GM23338 (cell line): ENCODE data around the gene ATG16L2. TPM values are rescaled to one million over a fixed set of nuclear protein-coding genes. Genes with fewer than 3 reads are reported as not detected.

Experiments
- ATAC-seq: fragments of 200-7000 bp; cut with Tn5 transposase; 3 replicates; pipeline ENCODE4 v1.9.1; 2020
- DNase-seq: peaks from one replicate; pipeline ENCODE4 v3.0.0-alpha.2; 2015; ENCODE audit warnings: low spot score
- H2AFZ ChIP-seq: fragments of 200-600 bp; sonication (generic); 2 replicates; pipeline ENCODE4 v1.8.0; 2016; ENCODE audit warnings: antibody characterized with exemption, mild to moderate bottlenecking, moderate library complexity
- H3F3A ChIP-seq: fragments of 200-600 bp; sonication (generic); replicated peaks from 2 replicates; pipeline ENCODE4 v1.8.0; 2017; ENCODE audit warnings: antibody characterized with exemption, mixed run types, low read depth
- H3K27ac ChIP-seq: fragments of 200-600 bp; sonication (generic); 2 replicates; pipeline ENCODE4 v1.6.1; 2016; ENCODE audit warnings: low read depth
- H3K27me3 ChIP-seq: fragments of 200-600 bp; sonication (generic); 2 replicates; pipeline ENCODE4 v1.8.0; 2016; ENCODE audit warnings: mild to moderate bottlenecking, mixed run types, moderate library complexity; ENCODE audit not compliant: insufficient read depth
- H3K36me3 ChIP-seq: fragments of 200-600 bp; sonication (generic); 2 replicates; pipeline ENCODE4 v1.8.0; 2016; ENCODE audit warnings: mild to moderate bottlenecking; ENCODE audit not compliant: insufficient read depth
- H3K4me1 ChIP-seq: fragments of 200-600 bp; sonication (generic); 2 replicates; pipeline ENCODE4 v1.8.0; 2016; ENCODE audit warnings: mild to moderate bottlenecking, moderate library complexity; ENCODE audit not compliant: insufficient read depth
- H3K4me2 ChIP-seq: fragments of 200-600 bp; sonication (generic); 2 replicates; pipeline ENCODE4 v1.7.1; 2017; ENCODE audit warnings: mixed run types
- H3K4me3 ChIP-seq: fragments of 200-600 bp; sonication (generic); 2 replicates; pipeline ENCODE4 v1.6.1; 2016; ENCODE audit warnings: mixed run types
- H3K79me2 ChIP-seq: fragments of 200-600 bp; sonication (generic); replicated peaks from 2 replicates; pipeline ENCODE4 v1.8.0; 2017; ENCODE audit warnings: mild to moderate bottlenecking; ENCODE audit not compliant: insufficient read depth
- H3K9me2 ChIP-seq: fragments of 200-600 bp; sonication (generic); 2 replicates; pipeline ENCODE4 v1.8.0; 2017; ENCODE audit not compliant: insufficient read depth
- H4K20me1 ChIP-seq: fragments of 200-600 bp; sonication (generic); replicated peaks from 2 replicates; pipeline ENCODE4 v1.8.0; 2017; ENCODE audit warnings: mild to moderate bottlenecking; ENCODE audit not compliant: insufficient read depth
- H3K27ac Mint-ChIP-seq: 2 replicates; pipeline ENCODE4 v1.8.0; 2020; ENCODE audit warnings: inconsistent platforms, mild to moderate bottlenecking, moderate library complexity, mixed read lengths
- H3K27me3 Mint-ChIP-seq: 3 replicates; pipeline ENCODE4 v1.8.0; 2022; ENCODE audit warnings: low read depth, mild to moderate bottlenecking, moderate library complexity, mixed read lengths, inconsistent platforms; ENCODE audit not compliant: insufficient read depth, poor library complexity
- H3K36me3 Mint-ChIP-seq: 3 replicates; pipeline ENCODE4 v1.8.0; 2021; ENCODE audit warnings: low read depth, mild to moderate bottlenecking, inconsistent platforms, moderate library complexity, mixed read lengths
- H3K4me1 Mint-ChIP-seq: 3 replicates; pipeline ENCODE4 v1.8.0; 2020; ENCODE audit warnings: mild to moderate bottlenecking, inconsistent platforms, mixed read lengths
- H3K4me3 Mint-ChIP-seq: 3 replicates; pipeline ENCODE4 v1.8.0; 2021; ENCODE audit warnings: moderate library complexity, mild to moderate bottlenecking, inconsistent platforms, mixed read lengths
- H3K9me3 Mint-ChIP-seq: 3 replicates; pipeline ENCODE4 v1.8.0; 2020; ENCODE audit warnings: moderate library complexity, mild to moderate bottlenecking, inconsistent platforms, mixed read lengths
- CREB1 ChIP-seq: fragments of 250-450 bp; sonication (Bioruptor Pico); IDR thresholded peaks from 2 replicates; pipeline ENCODE4 v1.5.0; 2020; ENCODE audit warnings: low read depth, mild to moderate bottlenecking, moderate library complexity
- EZH2phosphoT487 ChIP-seq: fragments of 200-600 bp; sonication (generic); IDR thresholded peaks from one replicate; pipeline ENCODE4 v1.8.1; 2018; ENCODE audit warnings: antibody characterized with exemption; ENCODE audit not compliant: unreplicated experiment
- JUNB ChIP-seq: IDR thresholded peaks from one replicate; pipeline ENCODE4 v1.6.1; 2016; ENCODE audit warnings: antibody characterized with exemption; ENCODE audit not compliant: unreplicated experiment
- STAT1 ChIP-seq: IDR thresholded peaks from one replicate; pipeline ENCODE4 v1.6.1; 2016; ENCODE audit warnings: antibody characterized with exemption; ENCODE audit not compliant: unreplicated experiment
- polyA plus RNA-seq: library from polyadenylated mRNA; unstranded; fragments of >200 nt; fragmentation: Nextera tagmentation; extraction: Ambion mirVana; gene quantifications from 2 replicates; pipeline ENCODE4 v1.2.1, GENCODE V29; 2016
- total RNA-seq: library from RNA; depleted of rRNA; stranded (reverse); fragments of >200 nt; shearing (Covaris generic); gene quantifications from 2 replicates; pipeline ENCODE4 v1.2.3, GENCODE V29; 2014
- TF ChIP-seq, protein P1 (sequence below): IDR thresholded peaks from 2 replicates; pipeline ENCODE4 v1.6.1; 2016; ENCODE audit warnings: antibody characterized with exemption
- TF ChIP-seq, protein P2 (sequence below), 2 experiments: fragments of 200-600 bp in 1 of 2; sonication (generic) in 1 of 2; conservative IDR thresholded peaks; 2 replicates each; pipeline versions ENCODE4 v1.5.1 to v1.6.1; 2016 to 2017; ENCODE audit warnings: antibody characterized with exemption in 2 of 2, low read depth in 2 of 2, mild to moderate bottlenecking in 2 of 2, moderate library complexity in 1 of 2
- TF ChIP-seq, protein P3 (sequence below): fragments of 250-450 bp; sonication (Bioruptor Pico); IDR thresholded peaks from 2 replicates; pipeline ENCODE4 v1.5.0; 2020; ENCODE audit warnings: mild to moderate bottlenecking, moderate library complexity
- TF ChIP-seq, protein P4 (sequence below): IDR thresholded peaks from one replicate; pipeline ENCODE4 v1.6.1; 2018; ENCODE audit warnings: antibody characterized with exemption; ENCODE audit not compliant: unreplicated experiment

The ATG16L2 gene
- total and polyA plus RNA-seq, 2 experiments from 2014 or later = 9.6 to 24.6 TPM

DNA sequence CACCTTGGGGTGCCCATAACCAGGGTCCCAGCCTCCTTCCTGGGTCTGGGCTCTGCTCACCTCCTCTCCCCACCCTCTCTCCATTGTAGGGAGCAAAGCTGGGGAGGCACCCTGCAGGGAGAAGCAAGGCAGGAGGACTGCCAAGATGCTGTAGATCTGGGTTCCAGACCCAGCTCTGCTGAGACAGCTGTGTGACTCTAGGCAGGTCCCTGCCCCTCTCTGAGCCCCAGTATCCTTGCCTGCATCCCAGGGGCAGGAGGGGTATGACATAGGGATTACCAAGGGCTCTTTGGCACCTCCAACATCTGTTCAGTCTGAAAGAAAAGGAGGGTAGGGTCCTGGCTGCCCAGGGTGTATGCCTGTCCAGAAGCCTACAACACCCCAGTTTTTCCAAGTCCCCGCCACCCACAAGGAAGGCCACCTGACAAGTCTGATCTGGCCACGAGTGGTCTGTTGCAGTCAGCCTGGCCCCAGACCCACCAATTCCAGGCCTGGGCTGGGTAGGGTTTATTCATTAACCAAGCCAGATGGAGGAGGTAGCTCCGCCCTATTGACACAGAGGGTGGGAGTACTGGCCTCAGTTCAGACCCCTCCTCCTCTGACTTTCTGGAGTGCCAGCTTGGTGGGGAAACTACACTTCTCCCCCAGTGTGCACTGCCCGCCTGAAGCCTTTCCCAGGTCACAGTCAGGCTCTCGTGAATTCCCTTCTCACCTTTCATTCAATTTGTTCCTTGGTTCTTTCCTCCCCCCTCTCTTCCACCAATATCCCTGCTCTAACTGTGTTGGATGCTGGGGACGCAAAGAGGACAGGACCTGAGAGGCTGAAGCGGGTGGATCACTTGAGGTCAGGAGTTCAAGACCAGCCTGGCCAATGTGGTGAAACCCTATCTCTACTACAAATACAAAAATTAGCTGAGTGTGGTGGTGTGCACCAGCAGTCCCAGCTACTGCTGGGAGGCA, 35.4 kb upstream of the ATG16L2 start:
- TF ChIP-seq JUNB = no peak
- TF ChIP-seq, protein P1, sequence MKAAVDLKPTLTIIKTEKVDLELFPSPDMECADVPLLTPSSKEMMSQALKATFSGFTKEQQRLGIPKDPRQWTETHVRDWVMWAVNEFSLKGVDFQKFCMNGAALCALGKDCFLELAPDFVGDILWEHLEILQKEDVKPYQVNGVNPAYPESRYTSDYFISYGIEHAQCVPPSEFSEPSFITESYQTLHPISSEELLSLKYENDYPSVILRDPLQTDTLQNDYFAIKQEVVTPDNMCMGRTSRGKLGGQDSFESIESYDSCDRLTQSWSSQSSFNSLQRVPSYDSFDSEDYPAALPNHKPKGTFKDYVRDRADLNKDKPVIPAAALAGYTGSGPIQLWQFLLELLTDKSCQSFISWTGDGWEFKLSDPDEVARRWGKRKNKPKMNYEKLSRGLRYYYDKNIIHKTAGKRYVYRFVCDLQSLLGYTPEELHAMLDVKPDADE = no peak
- no peak for TF ChIP-seq STAT1
- TF ChIP-seq, protein P2, sequence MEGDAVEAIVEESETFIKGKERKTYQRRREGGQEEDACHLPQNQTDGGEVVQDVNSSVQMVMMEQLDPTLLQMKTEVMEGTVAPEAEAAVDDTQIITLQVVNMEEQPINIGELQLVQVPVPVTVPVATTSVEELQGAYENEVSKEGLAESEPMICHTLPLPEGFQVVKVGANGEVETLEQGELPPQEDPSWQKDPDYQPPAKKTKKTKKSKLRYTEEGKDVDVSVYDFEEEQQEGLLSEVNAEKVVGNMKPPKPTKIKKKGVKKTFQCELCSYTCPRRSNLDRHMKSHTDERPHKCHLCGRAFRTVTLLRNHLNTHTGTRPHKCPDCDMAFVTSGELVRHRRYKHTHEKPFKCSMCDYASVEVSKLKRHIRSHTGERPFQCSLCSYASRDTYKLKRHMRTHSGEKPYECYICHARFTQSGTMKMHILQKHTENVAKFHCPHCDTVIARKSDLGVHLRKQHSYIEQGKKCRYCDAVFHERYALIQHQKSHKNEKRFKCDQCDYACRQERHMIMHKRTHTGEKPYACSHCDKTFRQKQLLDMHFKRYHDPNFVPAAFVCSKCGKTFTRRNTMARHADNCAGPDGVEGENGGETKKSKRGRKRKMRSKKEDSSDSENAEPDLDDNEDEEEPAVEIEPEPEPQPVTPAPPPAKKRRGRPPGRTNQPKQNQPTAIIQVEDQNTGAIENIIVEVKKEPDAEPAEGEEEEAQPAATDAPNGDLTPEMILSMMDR (conservative IDR thresholded peaks at IDR 0.05; ENCODE audit: low read depth in 2 of 2) = no peak
- no peak for TF ChIP-seq EZH2phosphoT487
- TF ChIP-seq CREB1 = no peak
- TF ChIP-seq, protein P3, sequence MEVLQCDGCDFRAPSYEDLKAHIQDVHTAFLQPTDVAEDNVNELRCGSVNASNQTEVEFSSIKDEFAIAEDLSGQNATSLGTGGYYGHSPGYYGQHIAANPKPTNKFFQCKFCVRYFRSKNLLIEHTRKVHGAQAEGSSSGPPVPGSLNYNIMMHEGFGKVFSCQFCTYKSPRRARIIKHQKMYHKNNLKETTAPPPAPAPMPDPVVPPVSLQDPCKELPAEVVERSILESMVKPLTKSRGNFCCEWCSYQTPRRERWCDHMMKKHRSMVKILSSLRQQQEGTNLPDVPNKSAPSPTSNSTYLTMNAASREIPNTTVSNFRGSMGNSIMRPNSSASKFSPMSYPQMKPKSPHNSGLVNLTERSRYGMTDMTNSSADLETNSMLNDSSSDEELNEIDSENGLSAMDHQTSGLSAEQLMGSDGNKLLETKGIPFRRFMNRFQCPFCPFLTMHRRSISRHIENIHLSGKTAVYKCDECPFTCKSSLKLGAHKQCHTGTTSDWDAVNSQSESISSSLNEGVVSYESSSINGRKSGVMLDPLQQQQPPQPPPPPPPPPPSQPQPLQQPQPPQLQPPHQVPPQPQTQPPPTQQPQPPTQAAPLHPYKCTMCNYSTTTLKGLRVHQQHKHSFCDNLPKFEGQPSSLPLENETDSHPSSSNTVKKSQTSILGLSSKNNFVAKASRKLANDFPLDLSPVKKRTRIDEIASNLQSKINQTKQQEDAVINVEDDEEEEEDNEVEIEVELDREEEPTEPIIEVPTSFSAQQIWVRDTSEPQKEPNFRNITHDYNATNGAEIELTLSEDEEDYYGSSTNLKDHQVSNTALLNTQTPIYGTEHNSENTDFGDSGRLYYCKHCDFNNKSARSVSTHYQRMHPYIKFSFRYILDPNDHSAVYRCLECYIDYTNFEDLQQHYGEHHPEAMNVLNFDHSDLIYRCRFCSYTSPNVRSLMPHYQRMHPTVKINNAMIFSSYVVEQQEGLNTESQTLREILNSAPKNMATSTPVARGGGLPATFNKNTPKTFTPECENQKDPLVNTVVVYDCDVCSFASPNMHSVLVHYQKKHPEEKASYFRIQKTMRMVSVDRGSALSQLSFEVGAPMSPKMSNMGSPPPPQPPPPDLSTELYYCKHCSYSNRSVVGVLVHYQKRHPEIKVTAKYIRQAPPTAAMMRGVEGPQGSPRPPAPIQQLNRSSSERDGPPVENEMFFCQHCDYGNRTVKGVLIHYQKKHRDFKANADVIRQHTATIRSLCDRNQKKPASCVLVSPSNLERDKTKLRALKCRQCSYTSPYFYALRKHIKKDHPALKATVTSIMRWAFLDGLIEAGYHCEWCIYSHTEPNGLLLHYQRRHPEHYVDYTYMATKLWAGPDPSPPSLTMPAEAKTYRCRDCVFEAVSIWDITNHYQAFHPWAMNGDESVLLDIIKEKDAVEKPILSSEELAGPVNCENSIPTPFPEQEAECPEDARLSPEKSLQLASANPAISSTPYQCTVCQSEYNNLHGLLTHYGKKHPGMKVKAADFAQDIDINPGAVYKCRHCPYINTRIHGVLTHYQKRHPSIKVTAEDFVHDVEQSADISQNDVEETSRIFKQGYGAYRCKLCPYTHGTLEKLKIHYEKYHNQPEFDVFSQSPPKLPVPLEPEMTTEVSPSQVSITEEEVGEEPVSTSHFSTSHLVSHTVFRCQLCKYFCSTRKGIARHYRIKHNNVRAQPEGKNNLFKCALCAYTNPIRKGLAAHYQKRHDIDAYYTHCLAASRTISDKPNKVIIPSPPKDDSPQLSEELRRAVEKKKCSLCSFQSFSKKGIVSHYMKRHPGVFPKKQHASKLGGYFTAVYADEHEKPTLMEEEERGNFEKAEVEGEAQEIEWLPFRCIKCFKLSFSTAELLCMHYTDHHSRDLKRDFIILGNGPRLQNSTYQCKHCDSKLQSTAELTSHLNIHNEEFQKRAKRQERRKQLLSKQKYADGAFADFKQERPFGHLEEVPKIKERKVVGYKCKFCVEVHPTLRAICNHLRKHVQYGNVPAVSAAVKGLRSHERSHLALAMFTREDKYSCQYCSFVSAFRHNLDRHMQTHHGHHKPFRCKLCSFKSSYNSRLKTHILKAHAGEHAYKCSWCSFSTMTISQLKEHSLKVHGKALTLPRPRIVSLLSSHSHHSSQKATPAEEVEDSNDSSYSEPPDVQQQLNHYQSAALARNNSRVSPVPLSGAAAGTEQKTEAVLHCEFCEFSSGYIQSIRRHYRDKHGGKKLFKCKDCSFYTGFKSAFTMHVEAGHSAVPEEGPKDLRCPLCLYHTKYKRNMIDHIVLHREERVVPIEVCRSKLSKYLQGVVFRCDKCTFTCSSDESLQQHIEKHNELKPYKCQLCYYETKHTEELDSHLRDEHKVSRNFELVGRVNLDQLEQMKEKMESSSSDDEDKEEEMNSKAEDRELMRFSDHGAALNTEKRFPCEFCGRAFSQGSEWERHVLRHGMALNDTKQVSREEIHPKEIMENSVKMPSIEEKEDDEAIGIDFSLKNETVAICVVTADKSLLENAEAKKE (CRISPR knock-in tag) = no peak
- TF ChIP-seq, protein P4, sequence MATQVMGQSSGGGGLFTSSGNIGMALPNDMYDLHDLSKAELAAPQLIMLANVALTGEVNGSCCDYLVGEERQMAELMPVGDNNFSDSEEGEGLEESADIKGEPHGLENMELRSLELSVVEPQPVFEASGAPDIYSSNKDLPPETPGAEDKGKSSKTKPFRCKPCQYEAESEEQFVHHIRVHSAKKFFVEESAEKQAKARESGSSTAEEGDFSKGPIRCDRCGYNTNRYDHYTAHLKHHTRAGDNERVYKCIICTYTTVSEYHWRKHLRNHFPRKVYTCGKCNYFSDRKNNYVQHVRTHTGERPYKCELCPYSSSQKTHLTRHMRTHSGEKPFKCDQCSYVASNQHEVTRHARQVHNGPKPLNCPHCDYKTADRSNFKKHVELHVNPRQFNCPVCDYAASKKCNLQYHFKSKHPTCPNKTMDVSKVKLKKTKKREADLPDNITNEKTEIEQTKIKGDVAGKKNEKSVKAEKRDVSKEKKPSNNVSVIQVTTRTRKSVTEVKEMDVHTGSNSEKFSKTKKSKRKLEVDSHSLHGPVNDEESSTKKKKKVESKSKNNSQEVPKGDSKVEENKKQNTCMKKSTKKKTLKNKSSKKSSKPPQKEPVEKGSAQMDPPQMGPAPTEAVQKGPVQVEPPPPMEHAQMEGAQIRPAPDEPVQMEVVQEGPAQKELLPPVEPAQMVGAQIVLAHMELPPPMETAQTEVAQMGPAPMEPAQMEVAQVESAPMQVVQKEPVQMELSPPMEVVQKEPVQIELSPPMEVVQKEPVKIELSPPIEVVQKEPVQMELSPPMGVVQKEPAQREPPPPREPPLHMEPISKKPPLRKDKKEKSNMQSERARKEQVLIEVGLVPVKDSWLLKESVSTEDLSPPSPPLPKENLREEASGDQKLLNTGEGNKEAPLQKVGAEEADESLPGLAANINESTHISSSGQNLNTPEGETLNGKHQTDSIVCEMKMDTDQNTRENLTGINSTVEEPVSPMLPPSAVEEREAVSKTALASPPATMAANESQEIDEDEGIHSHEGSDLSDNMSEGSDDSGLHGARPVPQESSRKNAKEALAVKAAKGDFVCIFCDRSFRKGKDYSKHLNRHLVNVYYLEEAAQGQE = no peak
- Histone ChIP-seq H3F3A (no peaks in the 10 kb centered on the region), H3K36me3 (no peaks in the 10 kb centered on the region), H2AFZ (no peak overlapping the region), H3K79me2 (no peaks in the 10 kb centered on the region), H3K27me3 (peaks cover 14% of the 10 kb centered on the region), H3K4me1 (peaks cover 10% of the 10 kb centered on the region; the same call in 1 of the 2 replicates), H3K27ac (no peak overlapping the region), H3K9me2 (no peaks in the 10 kb centered on the region), H3K4me3 (no peak overlapping the region), H4K20me1 (no peaks in the 10 kb centered on the region), H3K4me2 (no peak overlapping the region)
- Mint-ChIP-seq H3K9me3 (no peaks in the 10 kb centered on the region), H3K4me1 (peaks cover 26% of the 10 kb centered on the region), H3K4me3 (no peak overlapping the region), H3K27me3 (peaks cover 16% of the 10 kb centered on the region), H3K36me3 (no peaks in the 10 kb centered on the region; the same call in 2 of the 3 replicates), H3K27ac (no peak overlapping the region)
- no peak for DNase-seq
- no peak for ATAC-seq
